WERI-Rb-1 (cell line): Measurements from ENCODE around the gene P3H1.
A peak's percentile ranks its signal among the peaks of the same experiment; 100 is the strongest.

Source experiments
- DNase-seq: peaks from one replicate; pipeline ENCODE4 v3.0.0-alpha.2; 2020
- H3K27ac ChIP-seq: fragments of 250-450 bp; sonication (Bioruptor Pico); 2 replicates; pipeline ENCODE4 v1.5.1; 2020; ENCODE audit warnings: mild to moderate bottlenecking, moderate library complexity
- H3K27me3 ChIP-seq: fragments of 250-450 bp; sonication (Bioruptor Pico); 2 replicates; pipeline ENCODE4 v1.5.1; 2021; ENCODE audit warnings: mild to moderate bottlenecking, low read depth, moderate library complexity; ENCODE audit not compliant: insufficient read depth, severe bottlenecking
- H3K36me3 ChIP-seq: fragments of 250-450 bp; sonication (Bioruptor Pico); 2 replicates; pipeline ENCODE4 v1.5.1; 2020; ENCODE audit warnings: mild to moderate bottlenecking, moderate library complexity
- H3K4me3 ChIP-seq: 2 replicates; pipeline ENCODE4 v1.5.1; 2011; ENCODE audit warnings: low read depth, mild to moderate bottlenecking, control low read depth, low read length
- H3K9me3 ChIP-seq: fragments of 250-450 bp; sonication (Bioruptor Pico); 2 replicates; pipeline ENCODE4 v1.5.1; 2021; ENCODE audit warnings: mild to moderate bottlenecking, moderate library complexity; ENCODE audit not compliant: severe bottlenecking
- CTCF ChIP-seq: IDR thresholded peaks from 2 replicates; pipeline ENCODE4 v1.5.1; 2011; ENCODE audit warnings: low read depth, mild to moderate bottlenecking, control low read depth, inconsistent platforms, low read length

The P3H1 gene

GRCh38 chr1:42741706-42742105, 25.1 kb downstream of the P3H1 start:
- no peak overlapping the region for H3K4me3 ChIP-seq
- no peaks in the 10 kb centered on the region for H3K27me3 ChIP-seq
- peaks cover 7% of the 10 kb centered on the region for H3K36me3 ChIP-seq
- H3K9me3 ChIP-seq = no peaks in the 10 kb centered on the region
- no peak for DNase-seq
- no peak overlapping the region; the same call in 1 of the 2 replicates for H3K27ac ChIP-seq
- no peak for TF ChIP-seq CTCF

- Histone ChIP-seq H3K36me3 (peaks cover under 1% of the 10 kb centered on the region; the same call in 1 of the 2 replicates), H3K27ac (peak overlapping the region; percentile 89), H3K4me3 (peak overlapping the region; percentile 43), H3K27me3 (no peaks in the 10 kb centered on the region), H3K9me3 (no peaks in the 10 kb centered on the region)
- no peak for TF ChIP-seq CTCF
- peak; percentile 88 for DNase-seq
Observed at GRCh38 chr1:42740851-42741580, 25.8 kb downstream of the P3H1 start.

GRCh38 chr1:42739753-42740700, 26.8 kb downstream of the P3H1 start, which contains the start of gene CLDN19:
CLDN19 (minus strand) TSS chr1:42740236; CDS start chr1:42740063, 173 bp downstream.
- DNase-seq = peak; percentile 92
- Histone ChIP-seq H3K9me3 (no peaks in the 10 kb centered on the region), H3K27me3 (no peaks in the 10 kb centered on the region), H3K4me3 (peak within 1 kb of the TSS; percentile 43), H3K36me3 (no peaks in the 10 kb centered on the region), H3K27ac (peak within 1 kb of the TSS; percentile 89)
- no peak for TF ChIP-seq CTCF

GRCh38 chr1:42738678-42739226, 28.1 kb downstream of the P3H1 start:
- Histone ChIP-seq H3K9me3 (no peaks in the 10 kb centered on the region), H3K27me3 (no peaks in the 10 kb centered on the region), H3K4me3 (no peak overlapping the region), H3K36me3 (no peaks in the 10 kb centered on the region), H3K27ac (no peak overlapping the region)
- no peak for TF ChIP-seq CTCF
- no peak for DNase-seq

- Histone ChIP-seq H3K9me3 (no peaks in the 10 kb centered on the region), H3K36me3 (no peaks in the 10 kb centered on the region), H3K4me3 (no peak overlapping the region), H3K27me3 (no peaks in the 10 kb centered on the region), H3K27ac (no peak overlapping the region)
- no peak for DNase-seq
- no peak for TF ChIP-seq CTCF
Observed at GRCh38 chr1:42737986-42738677, 28.7 kb downstream of the P3H1 start.
